Endothelial cell of umbilical vein (primary cell): Measurements from ENCODE around the gene ANKS1B. TPM values are rescaled to one million over a fixed set of nuclear protein-coding genes. Genes with fewer than 3 reads are reported as not detected.

Experiments used
- BruUV-seq: library from RNA; stranded (reverse); fragments of 400-500 nt; replicated peaks from 2 replicates; lab custom pipeline; 2021; lab: Mats Ljungman, UMichigan
- CTCF ChIA-PET: fragments of 300-600, 350-600 bp; sonication (Branson Sonifier 250); formaldehyde crosslinking; loops from one replicate; lab custom pipeline; 2021; ENCODE audit warnings: antibody characterized with exemption, inconsistent platforms; lab: Charles Lee
- POLR2A ChIA-PET: fragments of 300-600, 350-600 bp; sonication (Branson Sonifier 250); formaldehyde crosslinking; loops from one replicate; lab custom pipeline; 2021; ENCODE audit warnings: antibody characterized with exemption, inconsistent platforms; lab: Charles Lee
- DNase-seq: peaks from one replicate; pipeline ENCODE4 v3.0.0-alpha.2; 2011; ENCODE audit warnings: low read depth, low spot score
- FAIRE-seq: peaks from 2 replicates; lab custom pipeline; 2011; peaks lifted over from hg19 to GRCh38; lab: Jason Lieb, UNC
- H2AFZ ChIP-seq: 2 replicates; pipeline ENCODE4 v1.6.0; 2012; ENCODE audit warnings: low read depth, low read length, control low read depth, inconsistent platforms
- H3K27ac ChIP-seq: 2 replicates; pipeline ENCODE4 v1.5.1; 2011; ENCODE audit warnings: low read depth, mild to moderate bottlenecking, control low read depth, low read length, moderate library complexity; ENCODE audit not compliant: insufficient read depth
- H3K27me3 ChIP-seq, 2 experiments: 2 replicates each; pipeline versions ENCODE4 v1.6.0 to v1.6.1; 2011; ENCODE audit warnings: low read length in 2 of 2, mixed read lengths in 1 of 2; ENCODE audit not compliant: control insufficient read depth in 2 of 2, insufficient read depth in 2 of 2
- H3K36me3 ChIP-seq, 2 experiments: 2 replicates in 1 of 2; 3 replicates in 1 of 2; pipeline ENCODE4 v1.5.1; 2011; ENCODE audit warnings: low read length in 2 of 2, mild to moderate bottlenecking in 1 of 2, moderate library complexity in 1 of 2; ENCODE audit not compliant: control insufficient read depth in 2 of 2, insufficient read depth in 2 of 2; ENCODE audit errors: extremely low read depth in 1 of 2
- H3K4me1 ChIP-seq: 3 replicates; pipeline ENCODE4 v1.5.1; 2011; ENCODE audit warnings: mild to moderate bottlenecking, low read length; ENCODE audit not compliant: control insufficient read depth, insufficient read depth; ENCODE audit errors: extremely low read depth
- H3K4me2 ChIP-seq: 2 replicates; pipeline ENCODE4 v1.6.1; 2011; ENCODE audit warnings: low read length, control low read depth, mixed read lengths; ENCODE audit not compliant: insufficient read depth
- H3K4me3 ChIP-seq, 3 experiments: fragments of 200-600 bp in 1 of 3; sonication (generic), shearing (Covaris generic) in 1 of 3; replicated peaks in 1 of 3; 2 replicates each; pipeline ENCODE4 v1.5.1; 2011 to 2016; ENCODE audit warnings: control low read depth in 3 of 3, low read length in 3 of 3, mild to moderate bottlenecking in 2 of 3, inconsistent platforms in 1 of 3, low read depth in 1 of 3, moderate library complexity in 1 of 3; ENCODE audit not compliant: insufficient read depth in 1 of 3
- H3K79me2 ChIP-seq: 2 replicates; pipeline ENCODE4 v1.6.0; 2012; ENCODE audit warnings: low read length, inconsistent platforms; ENCODE audit not compliant: control insufficient read depth, insufficient read depth
- H3K9ac ChIP-seq: replicated peaks from 2 replicates; pipeline ENCODE3; 2011; ENCODE audit warnings: low read length, control low read depth; ENCODE audit not compliant: insufficient read depth; ENCODE audit errors: extremely low read depth
- H3K9me1 ChIP-seq: replicated peaks from 3 replicates; pipeline ENCODE4 v1.6.0; 2011; ENCODE audit warnings: mild to moderate bottlenecking, low read length; ENCODE audit not compliant: control insufficient read depth, insufficient read depth; ENCODE audit errors: extremely low read depth
- H3K9me3 ChIP-seq: replicated peaks from 2 replicates; pipeline ENCODE4 v1.5.1; 2012; ENCODE audit warnings: low read length, inconsistent platforms; ENCODE audit not compliant: control insufficient read depth, insufficient read depth
- H4K20me1 ChIP-seq: replicated peaks from 2 replicates; pipeline ENCODE3; 2011; ENCODE audit warnings: mild to moderate bottlenecking, low read length; ENCODE audit not compliant: control insufficient read depth, insufficient read depth; ENCODE audit errors: extremely low read depth
- EZH2 ChIP-seq: IDR thresholded peaks from 2 replicates; pipeline ENCODE4 v1.6.1; 2012; ENCODE audit warnings: borderline replicate concordance, low read depth, mild to moderate bottlenecking, moderate library complexity, low read length, inconsistent platforms; ENCODE audit not compliant: severe bottlenecking
- MYC ChIP-seq: IDR thresholded peaks from one replicate; pipeline ENCODE4 v1.6.1; 2011; ENCODE audit warnings: mild to moderate bottlenecking, low read depth, low read length
- POLR2AphosphoS5 ChIP-seq: IDR thresholded peaks from 2 replicates; pipeline ENCODE4 v1.6.1; 2012; ENCODE audit warnings: low read depth, mild to moderate bottlenecking, control low read depth, low read length, moderate library complexity; ENCODE audit not compliant: insufficient read depth
- dilution Hi-C: fragments of 300-500 bp; cut with MboI; formaldehyde crosslinking; loops from one replicate; pipeline ENCODE4 v1.15.0; 2019; ENCODE audit warnings: low sequenced_read_pairs; ENCODE audit not compliant: extremely low pct_ligation_motif_present
- intact Hi-C: fragments of 100-400 bp; cut with micrococcal nuclease; formaldehyde crosslinking; loops from one replicate; pipeline ENCODE4 v1.10.0; 2022
- polyA plus RNA-seq, 4 experiments: library from polyadenylated mRNA; depleted of rRNA in 3 of 4; stranded (reverse) in 3 of 4; unstranded in 1 of 4; fragments of >200 nt; gene quantifications; 2 replicates each; pipeline versions ENCODE4 v1.2.1 to v1.2.3, GENCODE V29; 2011 to 2012; ENCODE audit warnings: missing spikeins in 1 of 4
- total RNA-seq: library from RNA; stranded (reverse); gene quantifications from 2 replicates; pipeline ENCODE4 v1.2.3, GENCODE V29; 2021

Gene ANKS1B
- total and polyA plus RNA-seq, 2 donors (not counting 3 experiments of a cell fraction or from before 2014, with no cell fraction given): 0.15 to 0.38 TPM

- no peak for DNase-seq
- intact Hi-C loops: no loop called here
- H3K4me1 ChIP-seq: no peaks in the 10 kb centered on the region
- H3K4me2 ChIP-seq: no peak overlapping the region
- H3K27ac ChIP-seq: no peak overlapping the region
- no peaks in the 10 kb centered on the region for H4K20me1 ChIP-seq
- H3K79me2 ChIP-seq: no peaks in the 10 kb centered on the region
- no peak for FAIRE-seq
- no peak for TF ChIP-seq MYC
- TF ChIP-seq EZH2: peak; percentile 60
- dilution Hi-C loops: no loop called here
- ChIA-PET POLR2A (no interaction called here), CTCF (no interaction called here)
- no peaks in the 10 kb centered on the region for H3K9me3 ChIP-seq
- no TSS peak for BruUV-seq
- H2AFZ ChIP-seq: no peak overlapping the region
- no peak overlapping the region for H3K4me3 ChIP-seq
- peaks cover 2% of the 10 kb centered on the region for H3K9me1 ChIP-seq
- H3K27me3 ChIP-seq: peaks cover 34 to 52% of the 10 kb centered on the region in 2 experiments
- H3K9ac ChIP-seq: no peak overlapping the region
- no peaks in the 10 kb centered on the region for H3K36me3 ChIP-seq
Measured at GRCh38 chr12:98893675-98894411, 1090.9 kb downstream of the ANKS1B start.

- FAIRE-seq: no peak
Measured at GRCh38 chr12:98893126-98893674, 1091.5 kb downstream of the ANKS1B start.

More at GRCh38 chr12:98893126-98893674, 1091.5 kb downstream of the ANKS1B start:
- BruUV-seq: no TSS peak
- Histone ChIP-seq H4K20me1 (no peaks in the 10 kb centered on the region), H3K9me1 (peaks cover 2% of the 10 kb centered on the region), H3K27ac (no peak overlapping the region), H3K4me2 (no peak overlapping the region), H3K36me3 (no peaks in the 10 kb centered on the region), H3K9ac (no peak overlapping the region), H3K9me3 (no peaks in the 10 kb centered on the region), H3K79me2 (no peaks in the 10 kb centered on the region), H3K4me1 (no peaks in the 10 kb centered on the region), H2AFZ (no peak overlapping the region), H3K4me3 (no peak overlapping the region), H3K27me3 (peaks cover 34 to 52% of the 10 kb centered on the region in 2 experiments)
- CTCF ChIA-PET: no interaction called here
- POLR2A ChIA-PET: no interaction called here
- TF ChIP-seq POLR2AphosphoS5 (no peak), EZH2 (peak; percentile 31)
- DNase-seq: no peak
- intact Hi-C loops: no loop called here
- dilution Hi-C loops: no loop called here
